HG03571 (cell line): Measurements from ENCODE around the gene PTPRF.

Experiments
- ATAC-seq: cut with Tn5 transposase; IDR thresholded peaks from one replicate; pipeline ENCODE4 v1.9.1; 2021; ENCODE audit not compliant: unreplicated experiment

The PTPRF gene

GRCh38 chr1:43512681-43513080, 18.0 kb upstream of the PTPRF start:
- no peak for ATAC-seq

- no peak for ATAC-seq
Observed at GRCh38 chr1:43513471-43514173, 17.1 kb upstream of the PTPRF start.

GRCh38 chr1:43518935-43519686, 11.6 kb upstream of the PTPRF start:
- ATAC-seq = no peak

GRCh38 chr1:43520100-43520778, 10.4 kb upstream of the PTPRF start:
- no peak for ATAC-seq

- ATAC-seq = no peak
Observed at GRCh38 chr1:43521078-43521477, 9.6 kb upstream of the PTPRF start.

GRCh38 chr1:43521756-43522155, 8.9 kb upstream of the PTPRF start:
- ATAC-seq = no peak

- no peak for ATAC-seq
Observed at GRCh38 chr1:43522431-43522775, 8.3 kb upstream of the PTPRF start.

- no peak for ATAC-seq
Observed at GRCh38 chr1:43522776-43523480, 7.8 kb upstream of the PTPRF start.

- no peak for ATAC-seq
Observed at GRCh38 chr1:43524804-43525203, 5.9 kb upstream of the PTPRF start.

DNA sequence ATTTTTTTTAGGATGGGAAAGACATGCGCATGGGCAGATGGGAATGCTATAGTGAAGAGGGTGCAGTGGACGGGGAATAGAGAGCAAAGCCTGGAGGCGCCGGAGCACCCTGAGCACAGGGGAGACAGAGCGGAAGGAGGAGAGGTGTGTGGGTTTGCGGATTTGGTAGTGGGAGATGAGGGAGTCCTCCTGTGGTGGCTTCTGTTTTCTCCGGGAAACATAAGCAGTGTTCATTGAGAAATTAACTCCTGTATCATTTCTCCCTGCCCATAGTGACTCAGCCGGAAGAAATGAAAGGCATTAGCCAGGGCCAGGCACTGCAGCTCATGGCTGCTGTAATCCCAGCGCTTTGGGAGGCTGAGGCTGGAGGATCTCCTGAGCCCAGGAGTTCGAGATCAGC, 4.7 kb upstream of the PTPRF start:
- ATAC-seq = no peak

GRCh38 chr1:43527111-43527878, 3.4 kb upstream of the PTPRF start:
- ATAC-seq = no peak

- ATAC-seq = no peak
Observed at GRCh38 chr1:43529206-43529731, 1.4 kb upstream of the PTPRF start.

- no peak for ATAC-seq
Observed at GRCh38 chr1:43531107-43531905, 623 bp downstream of the PTPRF start.

GRCh38 chr1:43531906-43532584, 1.4 kb downstream of the PTPRF start:
- no peak for ATAC-seq

- ATAC-seq = no peak
Observed at GRCh38 chr1:43532716-43533115, 2.0 kb downstream of the PTPRF start.

GRCh38 chr1:43533584-43533983, 2.9 kb downstream of the PTPRF start:
- ATAC-seq = no peak

- no peak for ATAC-seq
Observed at GRCh38 chr1:43534256-43534655, 3.6 kb downstream of the PTPRF start.

GRCh38 chr1:43536196-43536863, 5.6 kb downstream of the PTPRF start:
- ATAC-seq = no peak
